SK-N-SH (cell line): ENCODE data around the gene RABIF.

Experiments used
- EP300 ChIP-seq, 2 experiments: IDR thresholded peaks; 2 replicates each; pipeline versions ENCODE4 v1.4.0 to v1.6.1; 2012; ENCODE audit warnings: borderline replicate concordance in 1 of 2, low read depth in 1 of 2, low read length in 1 of 2
- NFIC ChIP-seq: IDR thresholded peaks from 2 replicates; pipeline ENCODE4 v1.4.0; 2012; ENCODE audit warnings: borderline replicate concordance
- RCOR1 ChIP-seq: fragments of 150-350 bp; IDR thresholded peaks from 2 replicates; pipeline ENCODE4 v1.6.1; 2017; ENCODE audit warnings: antibody characterized with exemption, low read length
- SIN3A ChIP-seq: IDR thresholded peaks from 2 replicates; pipeline ENCODE4 v1.6.1; 2012; ENCODE audit warnings: low read depth, mild to moderate bottlenecking, low read length, moderate library complexity, borderline replicate concordance
- TAF1 ChIP-seq: IDR thresholded peaks from 2 replicates; pipeline ENCODE4 v1.6.1; 2012; ENCODE audit warnings: low read depth, mild to moderate bottlenecking, low read length, moderate library complexity, borderline replicate concordance
- TF ChIP-seq, protein P1 (sequence below): fragments of 200-600 bp; sonication (generic); IDR thresholded peaks from 2 replicates; pipeline ENCODE4 v1.6.1; 2017; ENCODE audit warnings: antibody characterized with exemption, mild to moderate bottlenecking, moderate library complexity
- TF ChIP-seq, protein P2 (sequence below): IDR thresholded peaks from 2 replicates; pipeline ENCODE4 v1.6.1; 2012; ENCODE audit warnings: mild to moderate bottlenecking, low read depth, low read length, moderate library complexity
- TF ChIP-seq, protein P3 (sequence below): IDR thresholded peaks from 2 replicates; pipeline ENCODE4; 2012
- TF ChIP-seq, protein P4 (sequence below): IDR thresholded peaks from 2 replicates; pipeline ENCODE4 v1.4.0; 2012; ENCODE audit warnings: low read depth, borderline replicate concordance

DNA sequence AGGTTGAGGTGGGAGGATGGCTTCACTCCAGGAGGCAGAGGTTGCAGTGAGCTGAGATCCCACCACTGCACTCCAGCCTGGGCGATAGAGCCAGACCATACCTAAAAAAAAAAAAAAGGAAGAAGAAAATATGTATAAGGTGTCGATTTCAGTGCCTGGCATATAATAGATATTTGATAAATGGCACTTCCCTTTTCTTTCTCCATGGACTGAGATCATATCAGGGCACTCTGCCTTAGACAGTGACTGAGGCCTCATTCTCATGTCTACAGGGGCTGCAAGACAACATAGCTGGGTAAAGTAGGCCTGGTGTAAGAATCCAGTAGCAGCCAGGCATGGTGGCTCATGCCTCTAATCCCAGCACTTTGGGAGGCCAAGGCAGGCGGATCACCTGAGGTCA is 57.0 kb downstream of the RABIF start:
- TF ChIP-seq RCOR1 (no peak), NFIC (no peak), TAF1 (no peak), EP300 (IDR thresholded peaks at IDR 0.05; ENCODE audit: borderline replicate concordance in 1 of 2, low read depth in 1 of 2, low read length in 1 of 2) (no peak), SIN3A (no peak)
- TF ChIP-seq, protein P1, sequence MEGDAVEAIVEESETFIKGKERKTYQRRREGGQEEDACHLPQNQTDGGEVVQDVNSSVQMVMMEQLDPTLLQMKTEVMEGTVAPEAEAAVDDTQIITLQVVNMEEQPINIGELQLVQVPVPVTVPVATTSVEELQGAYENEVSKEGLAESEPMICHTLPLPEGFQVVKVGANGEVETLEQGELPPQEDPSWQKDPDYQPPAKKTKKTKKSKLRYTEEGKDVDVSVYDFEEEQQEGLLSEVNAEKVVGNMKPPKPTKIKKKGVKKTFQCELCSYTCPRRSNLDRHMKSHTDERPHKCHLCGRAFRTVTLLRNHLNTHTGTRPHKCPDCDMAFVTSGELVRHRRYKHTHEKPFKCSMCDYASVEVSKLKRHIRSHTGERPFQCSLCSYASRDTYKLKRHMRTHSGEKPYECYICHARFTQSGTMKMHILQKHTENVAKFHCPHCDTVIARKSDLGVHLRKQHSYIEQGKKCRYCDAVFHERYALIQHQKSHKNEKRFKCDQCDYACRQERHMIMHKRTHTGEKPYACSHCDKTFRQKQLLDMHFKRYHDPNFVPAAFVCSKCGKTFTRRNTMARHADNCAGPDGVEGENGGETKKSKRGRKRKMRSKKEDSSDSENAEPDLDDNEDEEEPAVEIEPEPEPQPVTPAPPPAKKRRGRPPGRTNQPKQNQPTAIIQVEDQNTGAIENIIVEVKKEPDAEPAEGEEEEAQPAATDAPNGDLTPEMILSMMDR = no peak
- TF ChIP-seq, protein P2, sequence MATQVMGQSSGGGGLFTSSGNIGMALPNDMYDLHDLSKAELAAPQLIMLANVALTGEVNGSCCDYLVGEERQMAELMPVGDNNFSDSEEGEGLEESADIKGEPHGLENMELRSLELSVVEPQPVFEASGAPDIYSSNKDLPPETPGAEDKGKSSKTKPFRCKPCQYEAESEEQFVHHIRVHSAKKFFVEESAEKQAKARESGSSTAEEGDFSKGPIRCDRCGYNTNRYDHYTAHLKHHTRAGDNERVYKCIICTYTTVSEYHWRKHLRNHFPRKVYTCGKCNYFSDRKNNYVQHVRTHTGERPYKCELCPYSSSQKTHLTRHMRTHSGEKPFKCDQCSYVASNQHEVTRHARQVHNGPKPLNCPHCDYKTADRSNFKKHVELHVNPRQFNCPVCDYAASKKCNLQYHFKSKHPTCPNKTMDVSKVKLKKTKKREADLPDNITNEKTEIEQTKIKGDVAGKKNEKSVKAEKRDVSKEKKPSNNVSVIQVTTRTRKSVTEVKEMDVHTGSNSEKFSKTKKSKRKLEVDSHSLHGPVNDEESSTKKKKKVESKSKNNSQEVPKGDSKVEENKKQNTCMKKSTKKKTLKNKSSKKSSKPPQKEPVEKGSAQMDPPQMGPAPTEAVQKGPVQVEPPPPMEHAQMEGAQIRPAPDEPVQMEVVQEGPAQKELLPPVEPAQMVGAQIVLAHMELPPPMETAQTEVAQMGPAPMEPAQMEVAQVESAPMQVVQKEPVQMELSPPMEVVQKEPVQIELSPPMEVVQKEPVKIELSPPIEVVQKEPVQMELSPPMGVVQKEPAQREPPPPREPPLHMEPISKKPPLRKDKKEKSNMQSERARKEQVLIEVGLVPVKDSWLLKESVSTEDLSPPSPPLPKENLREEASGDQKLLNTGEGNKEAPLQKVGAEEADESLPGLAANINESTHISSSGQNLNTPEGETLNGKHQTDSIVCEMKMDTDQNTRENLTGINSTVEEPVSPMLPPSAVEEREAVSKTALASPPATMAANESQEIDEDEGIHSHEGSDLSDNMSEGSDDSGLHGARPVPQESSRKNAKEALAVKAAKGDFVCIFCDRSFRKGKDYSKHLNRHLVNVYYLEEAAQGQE = no peak
- TF ChIP-seq, protein P3, sequence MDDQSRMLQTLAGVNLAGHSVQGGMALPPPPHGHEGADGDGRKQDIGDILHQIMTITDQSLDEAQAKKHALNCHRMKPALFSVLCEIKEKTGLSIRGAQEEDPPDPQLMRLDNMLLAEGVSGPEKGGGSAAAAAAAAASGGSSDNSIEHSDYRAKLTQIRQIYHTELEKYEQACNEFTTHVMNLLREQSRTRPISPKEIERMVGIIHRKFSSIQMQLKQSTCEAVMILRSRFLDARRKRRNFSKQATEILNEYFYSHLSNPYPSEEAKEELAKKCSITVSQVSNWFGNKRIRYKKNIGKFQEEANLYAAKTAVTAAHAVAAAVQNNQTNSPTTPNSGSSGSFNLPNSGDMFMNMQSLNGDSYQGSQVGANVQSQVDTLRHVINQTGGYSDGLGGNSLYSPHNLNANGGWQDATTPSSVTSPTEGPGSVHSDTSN = no peak
- TF ChIP-seq, protein P4, sequence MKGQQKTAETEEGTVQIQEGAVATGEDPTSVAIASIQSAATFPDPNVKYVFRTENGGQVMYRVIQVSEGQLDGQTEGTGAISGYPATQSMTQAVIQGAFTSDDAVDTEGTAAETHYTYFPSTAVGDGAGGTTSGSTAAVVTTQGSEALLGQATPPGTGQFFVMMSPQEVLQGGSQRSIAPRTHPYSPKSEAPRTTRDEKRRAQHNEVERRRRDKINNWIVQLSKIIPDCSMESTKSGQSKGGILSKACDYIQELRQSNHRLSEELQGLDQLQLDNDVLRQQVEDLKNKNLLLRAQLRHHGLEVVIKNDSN = no peak
